Measurements from ENCODE around the gene EIF5A. TPM values are rescaled to one million over a fixed set of nuclear protein-coding genes. Genes with fewer than 3 reads are reported as not detected.

The EIF5A gene
- total and polyA plus RNA-seq, 5 donors: 259 to 311 (median 271) TPM

- no peak for ATAC-seq
- intact Hi-C loops (cut with DNase I): loop anchor here in 1 of 4 donors (10.0 kb wide), 1 partner anchor 73 kb away; the partner anchor contains the start of genes FGF11 and TMEM102
- WGBS: 64% methylated on average over 3 of the region's 3 CpGs
Measured at GRCh38 chr17:7361906-7362305, 54.5 kb downstream of the EIF5A start.

More at GRCh38 chr17:7361906-7362305, 54.5 kb downstream of the EIF5A start:
- no peak overlapping the region for H3K4me3 ChIP-seq (ENCODE audit: low read length)
- DNase-seq: no peak
- H3K27me3 ChIP-seq (ENCODE audit: control insufficient read depth, insufficient read depth): no peaks in the 10 kb centered on the region
- H3K9me3 ChIP-seq (ENCODE audit: control insufficient read depth, low read length): no peaks in the 10 kb centered on the region
- no peaks in the 10 kb centered on the region for H3K4me1 ChIP-seq (ENCODE audit: control insufficient read depth, insufficient read depth, low read length)
- H3K27ac ChIP-seq (ENCODE audit: low read length): no peak overlapping the region

Other genes with a start within 250 kb of the EIF5A start
Only the 30 nearest of the 32 such genes appear.
- under 1 TPM in 3 of 4 donors, not detected in 1; 0.21 to 0.64 (median 0.29) TPM for gene ASGR2, start 192.8 kb upstream of the EIF5A start, total RNA-seq
- gene ASGR2, start 192.8 kb upstream of the EIF5A start, polyA plus RNA-seq: 0.14 TPM
- under 1 TPM; 0.35 to 0.86 (median 0.63) TPM for gene ASGR1, start 128.3 kb upstream of the EIF5A start, total RNA-seq
- 0.57 TPM for gene ASGR1, start 128.3 kb upstream of the EIF5A start, polyA plus RNA-seq
- 10 to 100 TPM; 28.7 to 36.2 (median 31.5) TPM for gene DLG4, start 87.8 kb upstream of the EIF5A start, total RNA-seq
- 23.3 TPM for gene DLG4, start 87.8 kb upstream of the EIF5A start, polyA plus RNA-seq
- 1,000 to 10,000 TPM in 3 of 4 donors, 100 to 1,000 TPM in 1; 896 to 1,154 (median 1,049) TPM for gene ACADVL, start 87.7 kb upstream of the EIF5A start, total RNA-seq
- gene ACADVL, start 87.7 kb upstream of the EIF5A start, polyA plus RNA-seq: 1,142 TPM
- 10 to 100 TPM; 20.0 to 26.1 (median 23.4) TPM for gene DVL2, start 73.1 kb upstream of the EIF5A start, total RNA-seq
- gene DVL2, start 73.1 kb upstream of the EIF5A start, polyA plus RNA-seq: 14.6 TPM
- 10 to 100 TPM; 22.2 to 30.4 (median 24.5) TPM for gene PHF23, start 68.2 kb upstream of the EIF5A start, total RNA-seq
- 18.8 TPM for gene PHF23, start 68.2 kb upstream of the EIF5A start, polyA plus RNA-seq
- 100 to 1,000 TPM; 492 to 540 (median 522) TPM for gene GABARAP, start 65.2 kb upstream of the EIF5A start, total RNA-seq
- 741 TPM for gene GABARAP, start 65.2 kb upstream of the EIF5A start, polyA plus RNA-seq
- gene CTDNEP1, start 55.9 kb upstream of the EIF5A start, total RNA-seq: 100 to 1,000 TPM; 118 to 124 (median 122) TPM
- 80.1 TPM for gene CTDNEP1, start 55.9 kb upstream of the EIF5A start, polyA plus RNA-seq
- gene ELP5, start 55.4 kb upstream of the EIF5A start, total RNA-seq: 100 to 1,000 TPM in 1 of 4 donors, 10 to 100 TPM in 3; 37.9 to 100 (median 82.9) TPM
- gene ELP5, start 55.4 kb upstream of the EIF5A start, polyA plus RNA-seq: 41.7 TPM
- gene CLDN7, start 45.1 kb upstream of the EIF5A start, total RNA-seq: 1 to 10 TPM; 1.8 to 3.4 (median 2.8) TPM
- 2.9 TPM for gene CLDN7, start 45.1 kb upstream of the EIF5A start, polyA plus RNA-seq
- gene SLC2A4, start 25.9 kb upstream of the EIF5A start, total RNA-seq: 100 to 1,000 TPM in 3 of 4 donors, 10 to 100 TPM in 1; 57.6 to 146 (median 103) TPM
- 83.1 TPM for gene SLC2A4, start 25.9 kb upstream of the EIF5A start, polyA plus RNA-seq
- 1 to 10 TPM; 1.4 to 3.1 (median 1.8) TPM for gene YBX2, start 13.0 kb upstream of the EIF5A start, total RNA-seq
- gene YBX2, start 13.0 kb upstream of the EIF5A start, polyA plus RNA-seq: 5.3 TPM
- gene GPS2, start 7.7 kb downstream of the EIF5A start, total RNA-seq: 10 to 100 TPM; 65.0 to 76.1 (median 65.8) TPM
- gene GPS2, start 7.7 kb downstream of the EIF5A start, polyA plus RNA-seq: 68.4 TPM
- gene NEURL4, start 21.7 kb downstream of the EIF5A start, total RNA-seq: 10 to 100 TPM; 28.3 to 33.4 (median 30.6) TPM
- gene NEURL4, start 21.7 kb downstream of the EIF5A start, polyA plus RNA-seq: 23.8 TPM
- 10 to 100 TPM; 15.0 to 26.4 (median 20.8) TPM for gene ACAP1, start 28.9 kb downstream of the EIF5A start, total RNA-seq
- 8.8 TPM for gene ACAP1, start 28.9 kb downstream of the EIF5A start, polyA plus RNA-seq
- 1 to 10 TPM; 4.7 to 6.7 (median 6.5) TPM for gene KCTD11, start 44.5 kb downstream of the EIF5A start, total RNA-seq
- gene KCTD11, start 44.5 kb downstream of the EIF5A start, polyA plus RNA-seq: 7.8 TPM
- gene TMEM95, start 47.5 kb downstream of the EIF5A start, total RNA-seq: not detected
- gene TMEM95, start 47.5 kb downstream of the EIF5A start, polyA plus RNA-seq: not detected
- gene TNK1, start 73.5 kb downstream of the EIF5A start, total RNA-seq: 1 to 10 TPM; 2.1 to 3.6 (median 3.4) TPM
- 1.7 TPM for gene TNK1, start 73.5 kb downstream of the EIF5A start, polyA plus RNA-seq
- gene PLSCR3, start 86.9 kb downstream of the EIF5A start, total RNA-seq: 10 to 100 TPM; 19.8 to 25.0 (median 22.9) TPM
- 25.9 TPM for gene PLSCR3, start 86.9 kb downstream of the EIF5A start, polyA plus RNA-seq
- gene TMEM256, start 96.5 kb downstream of the EIF5A start, total RNA-seq: 100 to 1,000 TPM in 1 of 4 donors, 10 to 100 TPM in 3; 79.6 to 105 (median 97.3) TPM
- gene TMEM256, start 96.5 kb downstream of the EIF5A start, polyA plus RNA-seq: 210 TPM
- 10 to 100 TPM; 10.7 to 15.7 (median 14.1) TPM for gene NLGN2, start 100.2 kb downstream of the EIF5A start, total RNA-seq
- gene NLGN2, start 100.2 kb downstream of the EIF5A start, polyA plus RNA-seq: 6.9 TPM
- not detected for gene SPEM1, start 112.7 kb downstream of the EIF5A start, total RNA-seq
- gene SPEM1, start 112.7 kb downstream of the EIF5A start, polyA plus RNA-seq: not detected
- not detected for gene SPEM2, start 118.0 kb downstream of the EIF5A start, total RNA-seq
- gene SPEM2, start 118.0 kb downstream of the EIF5A start, polyA plus RNA-seq: not detected
- gene SPEM3, start 121.2 kb downstream of the EIF5A start, total RNA-seq: not detected
- not detected for gene SPEM3, start 121.2 kb downstream of the EIF5A start, polyA plus RNA-seq
- gene TMEM102, start 127.8 kb downstream of the EIF5A start, total RNA-seq: 1 to 10 TPM; 2.2 to 2.5 (median 2.3) TPM
- gene TMEM102, start 127.8 kb downstream of the EIF5A start, polyA plus RNA-seq: 2.1 TPM
- gene FGF11, start 131.9 kb downstream of the EIF5A start, total RNA-seq: 10 to 100 TPM; 13.9 to 34.8 (median 23.9) TPM
- gene FGF11, start 131.9 kb downstream of the EIF5A start, polyA plus RNA-seq: 31.7 TPM
- gene CHRNB1, start 137.4 kb downstream of the EIF5A start, total RNA-seq: 10 to 100 TPM; 11.4 to 15.6 (median 13.1) TPM
- 16.1 TPM for gene CHRNB1, start 137.4 kb downstream of the EIF5A start, polyA plus RNA-seq
- 10 to 100 TPM; 73.6 to 86.2 (median 82.2) TPM for gene ZBTB4, start 172.0 kb downstream of the EIF5A start, total RNA-seq
- 41.7 TPM for gene ZBTB4, start 172.0 kb downstream of the EIF5A start, polyA plus RNA-seq
- not detected for gene SLC35G6, start 173.8 kb downstream of the EIF5A start, total RNA-seq
- gene SLC35G6, start 173.8 kb downstream of the EIF5A start, polyA plus RNA-seq: not detected
- gene POLR2A, start 176.7 kb downstream of the EIF5A start, total RNA-seq: 10 to 100 TPM; 41.9 to 51.4 (median 47.4) TPM
- 22.3 TPM for gene POLR2A, start 176.7 kb downstream of the EIF5A start, polyA plus RNA-seq

Measured in right cardiac atrium (tissue), 5 donors.